ENCODE results near the gene ANKRD16. TPM values are rescaled to one million over a fixed set of nuclear protein-coding genes. Genes with fewer than 3 reads are reported as not detected.

ANKRD16 gene
- total and polyA plus RNA-seq, 2 of the 8 experiments (the other 6 are each of a cell fraction or from before 2014, with no cell fraction given): 8.2 to 12.7 TPM

DNA sequence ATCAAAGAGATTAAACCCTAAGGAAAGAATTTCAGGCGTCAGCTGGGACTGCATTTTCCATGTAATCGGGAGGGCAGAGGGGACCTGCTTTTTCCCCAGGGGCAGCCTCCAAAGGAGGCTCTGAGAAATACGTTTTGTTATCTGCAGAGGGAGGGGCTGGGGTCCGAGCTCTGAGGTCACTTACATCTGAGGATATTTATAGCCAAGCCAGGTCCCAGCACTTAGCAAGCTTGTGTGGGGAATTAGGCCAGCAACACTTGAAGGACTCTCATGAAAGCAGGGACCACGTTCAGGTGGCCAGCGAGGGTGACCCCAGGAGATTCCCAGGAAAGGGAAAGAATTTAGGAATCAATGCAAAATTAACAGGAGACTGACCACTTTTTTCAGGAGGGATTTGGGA is 55.9 kb downstream of the ANKRD16 start (continued):
- TF ChIP-seq, protein P1, sequence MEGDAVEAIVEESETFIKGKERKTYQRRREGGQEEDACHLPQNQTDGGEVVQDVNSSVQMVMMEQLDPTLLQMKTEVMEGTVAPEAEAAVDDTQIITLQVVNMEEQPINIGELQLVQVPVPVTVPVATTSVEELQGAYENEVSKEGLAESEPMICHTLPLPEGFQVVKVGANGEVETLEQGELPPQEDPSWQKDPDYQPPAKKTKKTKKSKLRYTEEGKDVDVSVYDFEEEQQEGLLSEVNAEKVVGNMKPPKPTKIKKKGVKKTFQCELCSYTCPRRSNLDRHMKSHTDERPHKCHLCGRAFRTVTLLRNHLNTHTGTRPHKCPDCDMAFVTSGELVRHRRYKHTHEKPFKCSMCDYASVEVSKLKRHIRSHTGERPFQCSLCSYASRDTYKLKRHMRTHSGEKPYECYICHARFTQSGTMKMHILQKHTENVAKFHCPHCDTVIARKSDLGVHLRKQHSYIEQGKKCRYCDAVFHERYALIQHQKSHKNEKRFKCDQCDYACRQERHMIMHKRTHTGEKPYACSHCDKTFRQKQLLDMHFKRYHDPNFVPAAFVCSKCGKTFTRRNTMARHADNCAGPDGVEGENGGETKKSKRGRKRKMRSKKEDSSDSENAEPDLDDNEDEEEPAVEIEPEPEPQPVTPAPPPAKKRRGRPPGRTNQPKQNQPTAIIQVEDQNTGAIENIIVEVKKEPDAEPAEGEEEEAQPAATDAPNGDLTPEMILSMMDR (IDR thresholded peaks at IDR 0.05; ENCODE audit: control extremely low read depth in 1 of 3, insufficient read depth in 1 of 3, low read depth in 1 of 3, low read length in 3 of 3): no peak
- TF ChIP-seq SUZ12 (IDR thresholded peaks at IDR 0.05; ENCODE audit: low read length): no peak
- no peak for TF ChIP-seq JUND (IDR thresholded peaks at IDR 0.05; ENCODE audit: low read length)
- no peak for TF ChIP-seq SIX5 (IDR thresholded peaks at IDR 0.05; ENCODE audit: low read depth, low read length)
- no peak for TF ChIP-seq RXRA (IDR thresholded peaks at IDR 0.05; ENCODE audit: insufficient read depth, low read depth, low read length)
